Iris pigment epithelial cell (primary cell): Measurements from ENCODE around the gene PGM1.
A peak's percentile ranks its signal among the peaks of the same experiment; 100 is the strongest.
"Not testable (repeated sequence)": the region's sequence is repeated elsewhere in the genome, so short reads cannot be mapped to it uniquely, and the experiment has no call there.

Experiments used
- DNase-seq: peaks from one replicate; pipeline ENCODE4 v3.0.0-alpha.2; 2011; ENCODE audit warnings: low read depth

PGM1 gene

DNA sequence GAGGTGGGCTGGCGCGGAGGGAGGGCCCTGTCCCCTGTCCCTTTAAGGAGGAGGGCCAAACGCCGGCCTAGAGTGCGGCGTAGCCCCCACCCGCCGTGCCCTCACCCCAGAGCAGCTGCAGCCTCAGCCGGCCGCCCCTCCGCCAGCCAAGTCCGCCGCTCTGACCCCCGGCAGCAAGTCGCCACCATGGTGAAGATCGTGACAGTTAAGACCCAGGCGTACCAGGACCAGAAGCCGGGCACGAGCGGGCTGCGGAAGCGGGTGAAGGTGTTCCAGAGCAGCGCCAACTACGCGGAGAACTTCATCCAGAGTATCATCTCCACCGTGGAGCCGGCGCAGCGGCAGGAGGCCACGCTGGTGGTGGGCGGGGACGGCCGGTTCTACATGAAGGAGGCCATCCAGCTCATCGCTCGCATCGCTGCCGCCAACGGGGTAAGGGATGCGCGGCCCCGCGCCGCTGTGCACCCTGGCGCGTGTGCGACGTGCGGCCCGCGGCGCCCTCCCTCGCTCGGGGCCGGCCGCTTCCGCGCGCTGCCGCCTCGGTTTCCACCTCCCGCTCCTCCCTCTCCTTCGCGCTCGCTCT lies at the start of gene PGM1:
PGM1 (plus strand) TSS at position 109 of the 583 bp plus-strand sequence; CDS start at position 187, 78 bp downstream.
- peak; percentile 83 for DNase-seq

DNA sequence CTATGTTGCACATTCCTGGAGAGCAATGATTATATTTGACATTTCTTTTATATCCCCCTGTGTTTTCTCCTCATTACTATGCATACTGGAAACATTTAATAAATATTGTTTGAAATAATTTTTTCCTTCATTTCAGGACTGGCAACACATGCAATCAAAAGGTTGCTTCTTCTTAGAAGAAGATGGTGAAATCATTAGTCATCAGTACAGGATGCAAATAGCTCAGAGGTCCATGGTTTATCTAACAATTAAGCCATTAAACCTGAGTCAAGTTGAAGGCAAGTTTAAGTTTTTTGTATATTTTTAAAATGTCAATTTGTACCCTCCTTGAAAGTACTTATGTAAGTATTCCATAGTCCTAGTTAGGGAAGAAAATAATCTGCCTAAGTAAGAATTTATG lies 47.4 kb upstream of the PGM1 start:
- peak; percentile 80 for DNase-seq

DNA sequence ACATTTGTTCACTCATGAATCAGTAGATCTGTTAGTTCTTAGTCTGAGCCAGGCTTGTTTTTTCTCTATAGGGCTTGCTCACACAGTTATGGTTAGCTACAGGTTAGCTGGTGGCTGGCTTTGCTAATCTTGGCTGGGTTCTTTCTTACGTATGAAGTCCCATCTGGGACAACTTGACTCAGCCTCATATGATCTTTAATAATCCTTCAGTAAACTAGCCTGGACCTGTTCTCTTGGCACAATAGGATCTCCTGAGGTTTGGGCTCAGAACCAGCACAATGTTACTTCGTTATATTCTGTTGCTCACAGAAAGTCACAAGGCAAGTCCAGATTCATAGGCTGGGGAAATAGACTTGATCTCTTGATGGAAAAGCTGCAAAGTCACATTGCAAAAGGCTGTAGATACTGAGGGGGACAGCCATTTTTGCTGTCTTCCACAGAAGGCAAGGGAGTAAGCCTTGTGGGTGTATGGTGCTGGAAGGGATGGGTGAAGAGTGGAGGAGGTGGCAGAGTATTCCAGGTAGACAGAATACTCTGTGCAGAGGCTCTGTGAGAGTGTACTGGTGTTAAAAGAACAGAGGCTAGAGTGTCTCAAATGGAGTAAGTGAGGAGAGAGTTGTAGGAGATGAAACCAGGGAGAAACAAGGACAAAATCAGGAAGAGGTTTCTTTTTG lies 45.5 kb upstream of the PGM1 start:
- DNase-seq: peak; percentile 82

DNA sequence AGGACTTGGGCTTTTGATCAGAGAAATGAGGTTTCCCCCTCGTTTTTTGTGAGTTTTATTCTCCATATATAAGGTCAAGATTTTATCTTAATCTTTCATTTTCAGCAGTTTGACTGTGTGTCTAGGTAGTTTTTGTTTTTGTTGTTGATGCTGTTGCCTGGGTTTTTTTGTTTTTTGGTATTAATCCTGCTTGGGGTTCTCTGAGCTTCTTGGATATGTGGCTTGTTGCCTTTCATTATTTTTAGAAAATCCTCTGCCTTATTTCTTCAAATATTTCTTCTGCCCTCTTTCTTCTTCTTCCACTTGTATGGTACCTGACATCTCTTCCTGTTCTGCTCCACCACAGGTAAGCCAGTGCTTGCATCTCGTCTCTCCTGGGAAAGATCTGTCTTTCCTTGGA lies 44.9 kb upstream of the PGM1 start:
- no peak for DNase-seq

DNA sequence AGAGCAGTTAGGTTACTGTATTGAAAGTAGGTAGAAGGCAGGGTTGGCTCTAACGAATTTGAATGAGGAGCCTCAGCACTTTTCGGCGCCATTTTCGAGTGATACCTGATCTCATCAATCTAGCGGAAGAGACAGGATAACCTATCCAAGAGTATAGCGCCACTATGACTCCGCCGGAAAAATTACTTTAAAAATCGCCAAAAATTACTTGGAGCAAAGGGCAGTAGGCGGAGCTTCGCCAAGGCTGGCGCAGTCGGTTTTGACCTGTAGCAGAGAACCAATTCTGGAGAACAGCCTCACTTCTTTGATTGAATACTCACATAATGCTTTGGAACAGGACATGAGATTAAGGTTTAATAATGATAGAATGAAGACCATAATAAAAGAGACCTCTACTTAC lies 44.3 kb upstream of the PGM1 start:
- no peak for DNase-seq

DNA sequence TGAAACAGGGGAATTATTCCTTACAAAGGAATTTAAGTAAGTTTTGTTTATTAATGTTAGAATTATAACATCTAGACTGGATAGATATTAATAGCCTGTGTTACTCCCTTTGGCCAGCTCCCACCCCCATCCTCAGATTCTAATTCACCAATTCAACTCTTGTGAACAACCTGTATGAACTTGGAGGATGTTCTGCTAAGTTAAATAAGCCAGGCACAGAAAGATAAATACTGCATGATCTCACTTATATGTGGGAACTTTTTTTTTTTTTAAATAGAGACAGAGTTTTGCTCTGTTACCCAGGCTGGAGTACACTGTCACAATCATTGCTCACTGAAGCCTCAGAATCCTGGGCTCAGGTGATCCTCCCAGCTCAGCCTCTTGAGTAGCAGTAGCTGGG lies 37.7 kb upstream of the PGM1 start:
- DNase-seq: no peak

DNA sequence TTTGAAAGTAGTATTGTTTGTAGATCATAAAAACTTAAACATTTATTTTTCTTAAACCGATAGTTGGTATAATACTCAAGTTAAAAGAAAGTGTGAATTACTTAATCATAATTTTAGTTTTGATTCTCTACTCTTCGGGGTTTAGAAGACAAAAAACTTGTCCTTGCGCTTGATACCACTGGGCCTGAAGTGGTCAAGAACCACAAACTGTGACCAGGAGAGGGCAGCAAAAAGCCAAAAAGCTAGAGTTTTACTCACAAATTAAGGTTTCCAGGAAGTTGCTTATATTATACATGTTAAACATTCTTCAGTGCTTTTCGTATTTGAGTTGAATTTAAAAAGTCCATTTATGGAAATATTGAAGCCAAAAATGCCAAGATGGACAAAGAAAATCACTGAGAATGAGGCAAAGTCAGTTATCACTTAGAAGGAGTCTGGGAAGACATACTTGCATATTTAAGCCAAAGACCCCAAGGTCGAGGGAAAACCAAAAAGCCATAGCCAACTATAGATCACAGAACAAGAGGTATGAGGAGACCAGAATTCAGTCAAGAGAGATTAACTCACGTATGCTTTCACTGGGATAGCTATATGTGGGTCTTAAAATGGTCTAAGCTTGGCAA lies 35.7 kb upstream of the PGM1 start:
- DNase-seq: peak; percentile 64

DNA sequence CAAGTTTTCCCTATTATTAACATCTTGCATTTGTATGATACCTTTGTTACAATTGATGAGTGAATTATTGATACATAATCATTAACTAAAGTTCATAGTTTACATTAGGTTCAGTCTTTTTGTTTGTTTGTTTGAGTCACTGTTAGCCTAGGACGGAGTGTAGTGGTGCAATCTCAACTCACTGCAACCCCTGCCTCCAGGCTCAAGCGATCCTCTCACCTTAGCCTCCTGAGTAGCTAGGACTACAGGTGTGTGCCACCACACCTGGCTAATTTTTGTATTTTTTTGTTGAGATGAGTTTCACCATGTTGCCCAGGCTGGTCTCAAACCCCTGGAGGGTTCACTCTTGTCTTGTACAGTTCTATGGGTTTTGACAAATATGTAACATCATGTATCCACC lies 33.9 kb upstream of the PGM1 start:
- DNase-seq: no peak

DNA sequence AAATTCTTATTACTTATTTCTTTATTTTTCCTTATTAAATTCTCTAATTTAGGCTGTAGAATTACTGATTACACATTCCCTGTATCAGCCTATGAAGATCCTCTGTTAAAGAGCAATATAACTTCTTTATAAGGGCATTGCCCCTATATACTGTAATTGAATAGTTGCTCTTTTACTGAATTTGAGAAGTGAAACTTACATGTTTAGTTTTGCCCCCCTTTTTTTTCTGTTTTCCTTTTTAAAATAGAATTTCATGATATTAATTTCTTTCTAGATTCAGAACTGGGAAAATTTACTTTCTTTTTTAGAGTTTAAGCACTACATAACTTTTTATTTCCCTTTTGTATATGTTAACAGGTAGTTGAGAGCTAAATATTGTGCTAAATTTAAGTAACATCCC lies 29.5 kb upstream of the PGM1 start:
- no peak for DNase-seq

DNA sequence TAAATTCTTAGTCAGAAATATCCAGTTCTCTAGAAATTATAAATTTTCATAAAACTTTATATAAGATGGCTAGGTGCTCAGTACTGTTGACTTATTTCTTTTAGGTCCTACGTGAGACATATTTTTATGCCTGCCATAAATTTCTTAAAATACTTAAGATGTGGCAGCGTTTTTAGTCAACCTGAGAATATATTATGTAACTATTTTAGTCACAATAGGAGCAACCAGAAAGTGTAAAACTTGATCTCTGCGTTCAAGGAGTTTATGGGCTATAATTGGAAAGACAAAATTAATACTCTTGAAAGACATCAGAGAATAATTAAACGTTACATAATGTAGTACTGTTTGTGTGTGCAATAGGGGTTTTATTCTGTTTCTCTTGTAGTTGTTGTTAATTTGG lies 24.1 kb upstream of the PGM1 start:
- no peak for DNase-seq

DNA sequence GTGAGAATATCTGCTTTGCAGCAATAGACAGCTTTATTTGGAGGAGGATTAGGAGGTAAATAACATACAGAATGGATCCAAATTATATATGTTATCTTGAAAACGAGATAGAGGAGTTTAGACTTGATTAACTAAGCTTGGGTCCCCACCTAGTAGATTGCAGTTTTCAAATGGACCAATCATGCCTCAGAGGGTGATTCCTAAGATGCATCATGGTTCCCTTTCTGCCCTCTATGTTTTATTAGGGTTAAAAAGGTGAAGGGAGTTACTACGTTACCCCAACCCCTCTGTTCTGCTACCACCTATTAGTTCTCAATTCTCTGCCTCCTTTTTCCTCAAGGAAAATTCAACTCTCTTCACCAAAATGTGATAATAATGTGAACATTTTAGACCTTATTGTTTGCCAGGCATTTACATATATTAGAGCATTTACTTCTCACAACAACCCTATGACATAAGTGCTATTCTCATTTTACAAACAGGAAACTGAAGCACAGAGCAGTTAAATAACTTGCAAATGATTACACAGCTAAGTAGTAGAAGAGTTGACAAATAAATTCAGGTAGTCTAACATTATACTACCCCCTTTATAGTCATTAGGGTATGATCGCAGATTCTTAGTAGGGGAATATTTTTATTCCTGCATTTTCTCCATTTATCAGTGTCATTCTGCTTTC lies 23.4 kb upstream of the PGM1 start:
- DNase-seq: no peak

DNA sequence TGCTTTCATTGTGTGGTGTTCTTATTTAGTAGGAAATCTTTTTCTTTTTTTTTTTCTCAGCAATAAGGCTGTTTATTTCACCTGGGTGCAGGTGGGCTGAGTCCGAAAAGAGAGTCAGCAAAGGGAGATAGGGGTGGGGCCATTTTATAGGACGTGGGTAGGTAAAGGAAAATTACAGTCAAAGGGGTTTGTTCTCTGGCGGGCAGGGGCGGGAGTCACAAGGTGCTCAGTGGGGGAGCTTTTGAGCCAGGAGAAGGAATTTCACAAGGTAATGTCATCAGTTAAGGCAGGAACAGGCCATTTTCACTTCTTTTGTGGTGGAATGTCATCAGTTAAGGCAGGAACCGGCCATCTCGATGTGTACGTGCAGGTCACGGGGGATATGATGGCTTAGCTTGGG lies 20.5 kb upstream of the PGM1 start:
- not testable (repeated sequence) for DNase-seq

DNA sequence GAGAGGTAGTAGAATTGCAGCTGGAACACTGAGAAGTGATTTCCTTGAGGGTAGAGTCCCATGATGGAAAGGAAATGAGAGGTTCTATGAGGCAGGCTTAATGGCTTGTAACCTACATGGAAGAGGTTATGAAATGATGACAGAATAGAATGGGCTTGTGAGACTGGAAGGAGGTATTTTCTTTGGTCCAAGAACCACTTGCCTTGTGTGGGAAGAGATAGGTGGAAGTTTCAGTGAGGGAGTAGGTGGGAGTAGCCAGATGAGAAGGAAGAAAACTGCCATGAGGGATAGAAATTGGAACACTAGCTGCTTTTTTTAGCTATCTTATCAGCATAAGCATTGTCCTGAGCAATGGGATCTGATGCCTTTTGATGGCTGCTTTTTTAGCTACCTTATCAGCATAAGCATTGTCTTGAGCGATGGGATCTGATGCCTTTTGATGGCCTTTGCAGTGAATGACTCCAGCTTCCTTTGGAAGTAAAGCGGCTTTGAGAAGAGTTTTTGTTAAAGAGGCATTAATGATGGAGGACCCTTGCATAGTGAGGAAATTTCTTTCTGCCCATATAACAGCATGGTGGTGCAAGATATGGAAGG lies 18.9 kb upstream of the PGM1 start:
- not testable (repeated sequence) for DNase-seq

DNA sequence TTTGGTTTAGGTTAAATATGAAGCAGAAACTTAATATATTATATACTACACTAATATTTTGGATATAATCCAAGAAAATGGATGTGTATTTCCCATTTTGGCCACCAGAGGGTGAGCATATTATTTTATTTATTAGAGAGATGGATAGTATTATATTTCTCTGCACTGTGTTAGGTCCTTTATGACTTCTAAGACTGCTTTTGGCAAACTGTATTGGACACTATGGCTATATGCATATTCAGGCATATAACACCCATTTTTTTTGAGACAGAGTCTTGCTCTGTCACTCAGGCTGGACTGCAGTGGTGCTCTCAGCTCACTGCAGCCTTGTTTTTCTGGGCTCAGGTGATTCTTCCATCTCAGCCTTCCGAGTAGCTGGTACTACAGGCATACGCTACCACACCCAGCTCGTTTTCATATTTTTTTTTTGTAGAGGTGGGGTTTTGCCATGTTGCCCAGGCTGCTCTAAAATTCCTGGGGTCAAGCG lies 17.8 kb upstream of the PGM1 start:
- DNase-seq: no peak

DNA sequence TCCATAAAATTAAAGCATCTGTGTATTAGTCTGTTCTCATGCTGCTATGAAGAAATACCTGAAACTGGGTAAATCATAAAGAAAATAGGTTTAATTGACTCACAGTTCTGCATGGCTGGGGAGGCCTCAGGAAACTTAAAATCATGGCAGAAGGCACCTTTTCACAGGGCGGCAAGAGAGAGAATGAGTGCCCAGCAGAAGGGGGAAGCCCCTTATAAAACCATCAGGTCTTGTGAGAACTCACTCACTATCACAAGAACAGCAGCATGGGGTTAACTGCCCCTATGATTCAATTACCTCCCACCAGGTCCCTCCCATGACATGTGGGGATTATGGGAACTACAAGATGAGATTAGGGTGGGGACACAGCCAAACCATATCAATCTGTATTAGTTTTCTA lies 6.9 kb upstream of the PGM1 start:
- DNase-seq: not testable (repeated sequence)

DNA sequence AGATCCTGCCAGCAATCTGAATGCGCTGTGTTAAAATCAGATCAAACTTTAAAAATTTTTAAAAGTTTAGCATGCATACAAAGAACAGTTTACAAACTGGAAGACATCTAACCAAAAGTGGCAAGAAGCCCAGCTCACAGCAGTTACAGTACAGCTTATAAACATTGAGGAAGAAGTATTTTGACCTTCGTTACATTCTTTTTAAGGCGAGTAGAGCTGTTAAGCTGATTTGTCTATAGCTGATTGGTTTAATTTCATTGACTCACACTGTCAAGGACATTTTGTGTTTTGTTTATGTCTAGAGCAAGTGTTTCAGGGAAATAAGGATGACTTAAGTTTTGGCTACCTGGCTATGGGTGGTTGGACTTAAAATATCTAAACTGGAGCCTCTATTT lies 3.0 kb upstream of the PGM1 start:
- peak; percentile 94 for DNase-seq

DNA sequence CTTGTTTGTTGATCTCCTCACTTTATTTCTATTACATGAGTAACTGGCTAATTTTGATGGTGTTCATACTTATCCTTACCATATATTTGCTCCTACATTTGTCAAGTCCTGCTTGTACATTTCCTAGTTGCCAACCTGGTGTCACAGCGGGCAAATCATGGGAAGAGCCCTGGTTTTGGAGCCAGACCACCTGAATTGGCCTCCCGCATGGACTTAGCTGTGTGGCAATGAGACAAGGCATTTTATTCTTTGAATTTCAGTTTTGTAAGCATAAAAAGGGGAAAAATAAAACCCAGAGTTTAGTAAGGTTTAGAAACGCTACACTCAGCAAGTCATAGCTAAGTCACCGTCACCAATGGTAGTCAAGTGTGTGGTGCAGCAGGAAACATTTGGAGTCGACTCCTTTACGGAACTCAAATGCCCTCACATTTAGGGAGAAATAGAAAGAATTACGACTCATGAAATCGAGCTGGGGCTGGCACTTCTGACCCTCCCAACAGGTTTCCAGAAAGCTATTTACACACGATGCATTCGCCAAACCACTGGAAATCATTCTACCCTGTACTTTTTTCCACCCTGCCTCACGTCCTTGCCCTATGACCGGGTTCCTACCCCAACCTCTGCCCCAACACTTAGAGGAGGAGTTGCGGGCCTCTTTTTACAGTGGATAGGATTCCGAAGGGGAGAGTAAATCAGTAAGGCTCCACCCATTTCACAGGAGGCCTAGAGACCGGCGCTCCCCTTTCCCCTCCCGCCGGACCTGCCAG lies 492 bp upstream of the PGM1 start:
- no peak for DNase-seq

DNA sequence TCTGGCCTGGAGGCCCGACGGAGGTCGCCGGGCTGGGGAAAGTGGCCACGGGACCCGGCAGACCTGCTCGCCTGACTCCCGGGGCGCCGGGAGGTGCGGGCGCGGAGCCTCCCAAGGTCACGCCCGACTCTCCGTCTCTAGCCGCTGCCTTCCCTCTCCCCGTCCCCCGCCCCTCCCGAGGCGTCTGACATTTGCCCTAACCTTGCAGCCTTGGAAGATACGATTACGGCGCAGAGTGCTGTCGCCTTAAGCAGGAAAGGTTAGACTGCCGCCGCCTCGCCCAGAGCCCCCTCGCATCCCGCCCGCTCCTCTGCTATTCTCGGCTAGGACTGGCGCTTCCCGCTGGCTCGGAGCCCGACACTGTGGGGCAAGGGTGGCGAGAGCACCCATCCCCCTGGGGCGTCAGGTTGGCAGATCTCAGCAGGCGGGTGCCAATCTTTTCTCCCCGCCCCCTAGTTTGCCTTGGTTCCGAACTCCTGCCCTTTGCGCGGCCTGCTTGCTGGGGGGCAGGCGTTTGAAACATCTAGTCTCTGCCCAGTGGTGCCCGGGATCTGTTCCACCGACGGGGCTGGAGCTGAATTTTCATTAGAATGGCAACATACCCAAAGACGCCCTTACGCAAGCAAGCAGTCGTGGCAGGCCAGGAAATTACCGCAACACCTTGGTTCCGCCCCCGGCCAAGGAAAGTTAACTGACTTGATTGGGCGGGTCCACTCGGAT lies 835 bp downstream of the PGM1 start:
- DNase-seq: peak; percentile 88

DNA sequence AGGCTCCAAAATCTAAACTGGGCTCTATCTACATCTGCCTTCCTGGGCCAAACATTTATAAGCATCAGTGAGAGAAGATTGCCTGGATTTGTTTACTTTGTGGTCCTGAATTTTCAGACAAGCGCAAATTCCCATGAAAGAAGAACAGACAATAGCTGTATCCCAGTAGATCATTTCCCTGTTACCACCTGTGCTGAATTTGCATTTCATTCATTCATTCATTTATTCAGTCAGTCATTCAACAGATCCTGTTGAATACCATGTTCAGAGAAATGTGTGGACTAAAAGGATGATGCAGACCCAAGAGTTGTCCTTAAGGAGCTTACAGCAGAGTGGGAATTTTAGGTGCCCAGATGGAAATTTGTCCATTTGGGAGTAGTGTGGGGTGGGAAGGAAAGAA lies 2.2 kb downstream of the PGM1 start:
- no peak for DNase-seq

DNA sequence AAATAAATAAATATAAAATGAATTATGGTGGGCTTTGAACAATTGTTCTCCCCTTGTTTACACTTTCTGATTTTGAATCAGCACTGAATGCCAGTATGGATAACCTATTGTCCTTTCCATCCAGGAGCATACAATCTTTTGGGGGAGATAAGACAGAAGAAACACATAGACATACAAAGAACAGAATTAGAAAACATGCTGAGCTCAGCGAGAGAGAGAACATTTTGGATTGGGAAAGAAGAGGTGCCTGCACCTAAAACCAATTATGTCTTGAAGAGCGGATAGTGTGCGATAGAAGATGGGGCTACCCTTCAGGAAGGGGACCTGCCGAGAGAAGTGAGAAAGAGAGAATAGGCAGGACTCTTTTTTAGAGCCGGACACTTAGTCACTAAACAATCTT lies 6.6 kb downstream of the PGM1 start:
- DNase-seq: no peak

DNA sequence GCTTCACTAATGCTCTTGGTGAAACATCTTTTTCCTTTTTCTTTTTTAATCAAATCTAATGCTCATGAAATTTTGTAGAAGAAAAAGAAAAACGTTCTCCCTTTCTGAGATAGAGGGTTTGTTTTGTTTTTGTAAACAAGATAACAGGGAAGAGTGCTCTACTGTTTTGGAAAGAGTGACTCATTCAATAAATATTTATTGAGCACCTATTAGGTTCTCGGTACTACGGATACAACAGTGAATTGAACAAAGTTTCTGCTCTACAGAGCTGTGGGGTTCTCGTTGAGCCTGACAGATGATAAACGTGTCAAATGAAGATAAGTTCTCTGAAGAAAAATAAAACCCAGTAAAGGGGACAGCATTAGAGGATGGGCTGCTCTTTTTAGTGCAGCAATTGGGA lies 7.0 kb downstream of the PGM1 start:
- DNase-seq: no peak
